HG03060 (cell line): ENCODE results near the gene SUPT3H.
"Not testable (repeated sequence)": the region's sequence is repeated elsewhere in the genome, so short reads cannot be mapped to it uniquely, and the experiment has no call there.

Source experiments
- ATAC-seq: cut with Tn5 transposase; IDR thresholded peaks from one replicate; pipeline ENCODE4 v1.9.1; 2021; ENCODE audit warnings: low read depth, moderate number of reproducible peaks; ENCODE audit not compliant: unreplicated experiment

The SUPT3H gene

DNA sequence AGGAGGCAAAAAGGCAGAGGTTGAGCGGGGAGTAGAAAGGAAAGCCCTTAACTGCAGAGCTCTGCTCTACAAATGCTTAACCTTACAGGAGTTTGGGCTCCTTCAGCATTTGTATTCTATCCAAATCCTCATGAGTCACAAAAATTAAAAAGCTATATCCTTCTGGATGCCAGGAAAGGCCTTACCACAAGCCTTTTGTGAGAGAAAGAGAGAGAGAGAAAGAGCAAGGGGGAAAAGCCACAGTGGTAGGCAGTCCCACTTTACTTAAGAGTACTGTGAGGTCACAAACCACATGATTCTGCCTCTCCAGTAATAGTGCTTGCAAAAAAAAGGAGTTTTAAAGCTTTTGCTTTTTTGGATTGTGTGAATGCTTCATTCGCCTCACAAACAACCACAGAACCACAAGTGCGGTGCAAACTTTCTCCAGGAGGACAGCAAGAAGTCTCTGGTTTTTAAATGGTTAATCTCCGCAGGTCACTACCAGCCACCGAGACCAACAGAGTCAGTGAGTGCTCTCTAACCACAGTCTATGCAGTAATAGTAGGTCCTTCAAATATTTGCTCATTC, 49.7 kb downstream of the SUPT3H start, which contains the start of gene RUNX2:
RUNX2 (plus strand) TSS at position 375 of the 567 bp plus-strand sequence. CDS start 397 bp downstream, outside the sequence.
- no peak for ATAC-seq

DNA sequence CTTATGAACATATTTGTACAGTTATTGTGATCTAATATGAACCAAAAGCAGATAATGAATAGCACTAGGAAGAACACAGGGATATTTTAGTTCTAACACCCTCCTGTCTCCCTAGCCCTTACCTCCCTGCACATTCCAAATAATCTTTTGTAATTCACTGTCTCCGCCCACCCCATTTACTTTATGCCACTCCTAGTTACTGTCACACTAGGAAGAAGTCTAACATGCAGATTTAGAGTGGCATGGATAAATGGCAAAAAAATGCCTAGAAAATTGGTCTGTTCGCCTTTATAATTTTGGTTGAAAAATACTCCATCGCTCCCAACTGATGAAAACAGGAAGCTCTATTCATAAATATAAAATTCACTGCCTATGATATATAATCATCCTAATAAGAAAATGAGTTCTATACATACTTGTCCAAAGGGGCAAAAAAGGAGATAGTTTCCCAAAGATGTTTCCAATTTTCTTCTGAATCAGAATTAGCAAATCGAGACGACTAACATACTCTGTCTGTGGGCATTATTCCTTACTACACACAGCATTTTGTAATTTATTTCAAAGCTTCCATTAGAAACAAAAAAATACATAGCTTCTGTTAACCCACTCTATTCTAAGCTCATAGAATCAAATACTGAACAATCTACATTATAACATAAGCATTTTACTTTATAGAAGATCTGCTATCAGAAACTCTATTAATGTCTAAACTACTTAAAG, 50.9 kb downstream of the SUPT3H start:
- no peak for ATAC-seq

DNA sequence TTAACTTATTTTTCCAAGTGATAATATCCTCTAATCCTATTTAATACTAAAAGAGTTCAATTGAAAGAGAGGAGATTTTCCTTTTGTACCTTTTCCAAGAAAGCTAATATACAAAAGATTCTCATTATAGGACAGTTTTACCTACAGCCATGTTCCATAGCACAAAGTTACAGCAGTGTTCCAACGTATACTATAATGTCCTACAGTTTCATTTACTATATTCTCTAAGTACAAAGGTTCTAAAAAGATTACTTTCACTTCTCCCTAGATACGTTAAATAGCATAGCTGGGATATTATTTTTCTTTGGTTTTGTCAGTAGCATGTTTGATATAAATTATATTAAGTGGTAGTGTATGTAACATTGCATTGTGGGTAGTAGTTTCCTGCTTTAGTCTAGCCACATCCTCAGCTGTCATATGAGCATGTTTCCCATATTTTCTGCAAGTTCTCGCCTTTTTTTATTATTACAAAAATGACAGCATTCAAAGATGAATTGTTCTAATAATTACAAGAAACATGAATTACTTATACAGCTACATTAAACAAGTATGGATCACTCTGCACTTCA, 54.0 kb downstream of the SUPT3H start:
- ATAC-seq, result no peak

DNA sequence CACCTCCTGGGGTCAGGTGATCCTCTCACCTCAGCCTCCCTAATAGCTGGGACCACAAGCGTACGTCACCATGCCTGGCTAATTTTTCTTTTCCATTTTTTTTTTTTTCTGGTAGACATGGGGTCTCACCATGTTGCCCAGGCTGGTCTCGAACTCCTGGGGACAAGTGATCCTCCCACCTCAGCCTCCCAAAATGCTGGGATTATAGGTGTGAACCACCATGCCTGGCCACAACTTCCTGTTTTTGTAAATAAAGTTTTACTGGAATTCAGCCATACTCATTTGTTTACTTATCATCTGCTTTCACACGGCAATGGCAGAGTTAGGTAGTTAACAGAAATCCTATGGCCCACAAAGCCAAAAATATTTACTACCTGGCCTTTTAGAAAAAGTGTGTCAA, 57.4 kb downstream of the SUPT3H start:
- no peak for ATAC-seq

DNA sequence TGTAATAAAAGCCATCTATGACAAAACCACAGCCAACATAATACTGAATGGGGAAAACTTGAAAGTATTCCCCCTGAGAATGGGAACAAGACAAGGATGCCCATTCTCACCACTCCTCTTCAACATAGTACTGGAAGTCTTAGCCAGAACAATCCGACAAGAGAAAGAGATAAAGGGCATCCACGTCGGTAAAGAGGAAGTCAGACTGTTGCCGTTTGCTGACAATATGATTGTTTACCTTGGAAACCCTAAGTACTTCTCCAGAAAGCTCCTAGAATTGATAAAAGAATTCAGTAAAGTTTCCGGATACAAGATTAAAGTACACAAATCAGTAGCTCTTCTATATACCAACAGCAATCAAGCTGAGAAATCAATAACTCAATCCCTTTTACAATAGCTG, 63.6 kb downstream of the SUPT3H start:
- ATAC-seq, result no peak

DNA sequence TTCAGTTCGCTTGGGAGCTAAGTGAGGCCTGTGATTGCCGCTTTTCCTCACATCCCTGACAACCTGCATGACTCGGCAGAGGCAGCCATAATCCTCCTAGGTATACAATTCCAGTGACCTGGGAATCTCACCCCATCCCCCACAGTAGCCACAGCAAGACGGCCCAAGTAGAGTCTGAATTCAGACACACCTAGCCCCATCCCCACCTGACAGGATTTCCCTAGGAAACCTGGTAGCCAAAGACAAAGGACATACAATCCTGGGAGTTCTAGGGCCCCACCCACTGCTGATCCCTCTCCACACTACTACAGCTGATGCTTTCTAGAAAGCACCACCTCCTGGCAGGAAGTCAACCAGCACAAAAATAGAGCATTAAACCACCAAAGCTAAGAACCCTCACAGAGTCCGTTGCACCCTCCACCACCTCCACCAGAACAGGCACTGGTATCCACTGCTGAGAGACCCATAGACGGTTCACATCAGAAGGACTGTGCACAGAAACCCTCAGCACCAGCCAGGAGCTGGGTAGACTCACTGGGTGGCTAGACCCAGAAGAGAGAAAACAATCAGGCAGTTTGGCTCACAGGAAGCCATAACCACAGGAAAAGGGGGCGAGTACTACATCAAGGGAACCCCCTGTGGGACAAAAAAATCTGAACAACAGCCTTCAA, 67.5 kb downstream of the SUPT3H start:
- ATAC-seq, result no peak

DNA sequence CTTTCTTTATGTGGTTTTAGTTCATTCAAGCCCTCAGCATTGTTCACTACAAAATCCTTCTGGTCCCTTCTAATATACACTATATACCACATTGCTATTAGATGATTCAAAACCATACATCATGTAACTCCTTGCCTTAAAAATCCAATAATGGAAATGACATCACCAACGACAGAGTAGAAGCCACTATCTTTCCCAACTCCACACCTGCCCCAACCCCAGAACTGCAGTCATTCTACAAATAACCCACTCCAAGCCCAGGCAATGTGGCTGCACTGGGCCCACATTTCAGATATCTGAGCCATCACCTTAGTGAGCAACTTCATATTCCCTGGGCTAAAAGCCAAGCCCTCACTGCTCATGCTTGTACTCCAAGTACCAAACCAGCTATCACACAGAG, 72.2 kb downstream of the SUPT3H start:
- ATAC-seq, result no peak

DNA sequence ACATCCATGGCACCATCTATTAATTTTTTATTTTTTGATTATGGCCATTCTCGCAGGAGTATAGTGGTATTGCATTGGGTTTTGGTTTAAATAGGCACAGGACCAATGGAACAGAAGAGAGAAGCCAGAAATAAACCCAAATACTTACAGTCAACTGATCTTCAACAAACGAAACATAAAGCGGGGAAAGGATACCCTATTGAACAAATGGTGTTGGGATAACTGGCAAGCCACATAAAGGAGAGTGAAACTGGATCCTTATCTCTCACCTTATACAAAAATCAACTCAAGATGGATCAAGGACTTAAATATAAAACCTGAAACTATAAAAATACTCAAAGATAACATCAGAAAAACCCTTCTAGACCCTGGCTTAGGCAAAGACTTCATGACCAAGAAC, 74.9 kb downstream of the SUPT3H start:
- no peak for ATAC-seq

DNA sequence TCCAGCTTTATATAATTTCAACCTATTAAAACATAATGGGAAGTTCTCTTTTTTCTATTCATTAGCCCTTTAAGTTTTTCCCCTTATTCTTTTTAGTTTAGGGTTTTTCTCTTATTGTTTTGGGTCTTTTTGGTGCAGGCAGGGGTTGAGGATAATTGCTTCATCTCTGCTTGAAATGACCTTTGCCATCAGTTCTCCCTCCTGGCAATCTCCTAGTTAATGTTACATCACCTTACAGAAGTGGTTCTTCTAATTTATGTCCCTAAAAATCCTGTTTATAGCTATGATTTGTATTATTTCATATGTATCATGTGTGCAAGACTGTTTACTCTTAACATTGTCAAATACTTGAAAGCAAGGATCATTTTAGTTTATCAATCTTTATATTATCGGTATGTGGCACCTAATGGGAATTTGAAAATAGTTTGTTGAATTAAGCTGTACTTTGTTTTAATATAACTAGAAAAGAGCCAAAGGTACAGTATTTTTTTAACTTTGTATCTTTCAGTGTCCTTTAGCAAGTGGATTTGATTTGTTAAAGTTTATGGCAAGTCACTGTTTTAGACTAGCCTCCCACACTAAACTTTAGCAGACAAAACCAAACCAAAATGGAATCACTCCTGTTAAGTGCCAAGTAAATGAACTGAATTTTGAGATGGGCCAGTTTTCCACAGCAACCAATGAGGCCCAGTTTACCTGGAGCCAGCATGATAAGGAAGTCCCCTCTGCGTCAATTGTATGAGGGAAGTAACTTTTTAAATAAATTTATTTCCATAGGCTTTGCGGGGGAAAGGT, 76.2 kb downstream of the SUPT3H start:
- ATAC-seq, result no peak

DNA sequence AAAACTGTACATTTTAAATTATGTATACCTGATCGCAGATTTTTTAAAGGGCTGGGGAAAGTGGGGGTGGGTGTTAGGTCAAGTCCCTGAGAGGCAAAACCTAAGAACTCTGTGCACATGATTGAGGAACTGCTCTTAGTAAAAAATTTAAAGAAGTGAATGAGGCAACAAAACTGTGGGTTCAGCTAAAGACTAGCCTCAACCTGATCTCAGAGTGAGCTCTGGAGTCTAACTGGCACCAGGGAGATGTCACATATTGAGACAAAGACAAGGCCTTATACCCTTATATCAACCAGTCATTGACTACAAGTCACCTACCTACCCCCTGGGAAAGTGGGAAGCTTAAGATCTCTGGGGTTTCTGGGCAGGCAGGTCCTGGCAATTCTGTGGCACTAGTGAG, 77.0 kb downstream of the SUPT3H start:
- ATAC-seq, result no peak

DNA sequence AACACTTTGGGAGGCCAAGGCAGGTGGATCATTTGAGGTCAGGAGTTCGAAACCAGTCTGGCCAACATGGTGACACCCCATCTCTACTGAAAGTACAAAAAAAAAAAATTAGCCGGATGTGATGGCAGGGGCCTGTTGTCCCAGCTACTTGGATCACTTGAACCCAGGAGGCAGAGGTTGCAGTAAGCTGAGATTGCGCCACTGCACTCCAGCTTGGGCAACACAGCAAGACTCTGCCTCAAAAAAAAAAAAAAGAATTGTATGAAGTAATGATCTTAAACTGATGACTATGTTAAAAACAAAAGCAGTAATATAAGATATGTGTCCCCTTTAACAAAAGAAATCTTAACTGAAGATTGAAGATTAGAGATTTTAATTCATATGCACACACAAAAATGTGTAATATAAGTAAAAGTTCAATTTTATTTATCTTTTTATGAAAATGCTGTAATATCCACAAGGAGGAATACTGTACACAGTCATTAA, 78.6 kb downstream of the SUPT3H start:
- no peak for ATAC-seq

DNA sequence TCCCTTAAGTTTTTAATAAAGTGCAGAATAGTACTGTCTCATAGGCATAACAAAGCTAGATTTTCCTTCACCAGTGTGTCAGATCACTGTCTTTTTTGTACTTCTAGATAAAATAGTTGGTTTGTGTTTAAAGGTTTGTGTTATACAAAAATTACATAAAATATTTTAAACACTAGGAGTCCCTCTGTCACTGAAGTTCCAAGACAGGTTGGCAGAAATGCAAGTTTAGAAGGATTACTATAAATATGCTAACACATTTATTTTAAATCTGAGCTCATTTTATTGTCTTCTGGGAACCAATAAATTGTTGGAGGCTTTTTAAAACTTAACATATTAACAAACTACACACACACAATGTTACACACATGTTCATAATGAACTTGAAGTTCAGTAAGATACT, 80.4 kb downstream of the SUPT3H start:
- no peak for ATAC-seq

DNA sequence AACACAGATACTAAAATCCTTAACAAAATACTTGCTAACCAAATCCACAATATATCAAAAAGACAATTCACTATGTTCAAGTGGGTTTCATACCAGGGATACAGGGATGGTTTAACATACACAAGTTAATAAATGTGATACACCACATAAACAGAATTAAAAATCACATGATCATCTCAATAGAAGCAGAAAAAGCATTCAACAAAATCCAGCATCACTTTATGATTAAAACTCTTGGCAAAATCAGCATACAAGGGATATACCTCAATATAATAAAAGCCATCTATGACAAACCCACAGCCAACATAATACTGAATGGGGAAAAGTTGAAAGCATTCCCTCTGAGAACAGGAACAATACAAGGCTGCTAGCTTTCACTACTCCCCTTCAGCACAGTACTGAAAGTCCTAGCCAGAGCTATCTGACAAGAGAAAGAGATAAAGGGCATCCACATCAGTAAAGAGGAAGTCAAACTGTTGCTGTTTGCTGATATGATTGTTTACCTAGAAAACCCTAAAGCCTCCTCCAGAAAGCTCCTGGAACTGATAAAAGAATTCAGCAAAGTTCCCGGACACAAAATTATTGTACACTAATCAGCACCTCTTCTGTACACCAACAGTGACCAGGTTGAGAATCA, 83.6 kb downstream of the SUPT3H start:
- not testable (repeated sequence) for ATAC-seq

DNA sequence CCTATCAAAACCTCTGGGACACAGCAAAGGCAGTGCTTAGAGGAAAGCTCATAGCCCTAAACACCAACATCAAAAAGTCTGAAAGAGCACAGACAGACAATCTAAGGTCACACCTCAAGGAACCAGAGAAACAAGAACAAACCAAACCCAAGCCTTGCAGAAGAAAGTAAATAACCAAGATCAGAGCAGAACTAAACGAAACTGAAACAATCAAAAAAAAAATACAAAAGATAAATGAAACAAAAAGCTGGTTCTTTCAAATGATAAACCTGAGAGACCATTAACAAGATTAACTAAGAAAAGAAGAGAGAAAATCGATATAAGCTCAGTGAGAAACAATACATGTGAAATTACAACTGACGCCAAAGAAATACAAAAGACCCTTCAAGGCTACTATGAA, 84.4 kb downstream of the SUPT3H start:
- no peak for ATAC-seq

DNA sequence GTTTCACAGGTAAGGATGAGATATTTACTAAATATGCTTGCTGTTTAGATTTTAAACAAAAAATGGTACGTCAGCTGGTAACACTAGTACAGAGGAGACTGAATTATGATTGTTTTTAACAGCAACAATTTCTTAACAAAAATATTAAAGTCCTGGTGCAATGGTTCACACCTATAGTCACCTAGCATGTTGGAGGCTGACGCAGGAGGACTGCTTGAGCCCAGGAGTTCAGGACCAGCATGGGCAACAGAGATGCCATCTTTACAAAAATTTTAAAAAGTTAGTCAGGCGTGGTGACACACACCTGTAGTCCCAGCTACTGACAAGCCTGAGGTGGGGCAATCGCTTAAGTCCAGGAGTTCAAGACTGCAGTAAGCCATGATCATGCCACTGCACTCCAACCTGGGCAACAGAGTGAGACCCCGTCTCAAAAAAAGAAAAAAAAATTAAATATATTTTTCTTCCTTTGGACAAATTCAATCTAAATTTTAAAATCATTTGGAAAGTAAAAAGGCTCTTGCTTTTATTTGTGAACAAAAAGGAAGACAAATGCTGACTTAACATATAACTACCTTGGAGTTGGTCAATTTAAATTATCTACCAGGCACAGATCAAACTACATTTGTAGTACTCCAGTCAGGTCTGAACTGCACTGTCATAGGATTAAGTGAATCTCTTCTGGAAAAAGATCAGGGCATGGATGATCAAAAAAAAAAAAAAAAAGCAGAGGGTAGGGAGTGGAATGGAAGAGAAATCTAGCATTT, 87.8 kb downstream of the SUPT3H start:
- ATAC-seq, result no peak

DNA sequence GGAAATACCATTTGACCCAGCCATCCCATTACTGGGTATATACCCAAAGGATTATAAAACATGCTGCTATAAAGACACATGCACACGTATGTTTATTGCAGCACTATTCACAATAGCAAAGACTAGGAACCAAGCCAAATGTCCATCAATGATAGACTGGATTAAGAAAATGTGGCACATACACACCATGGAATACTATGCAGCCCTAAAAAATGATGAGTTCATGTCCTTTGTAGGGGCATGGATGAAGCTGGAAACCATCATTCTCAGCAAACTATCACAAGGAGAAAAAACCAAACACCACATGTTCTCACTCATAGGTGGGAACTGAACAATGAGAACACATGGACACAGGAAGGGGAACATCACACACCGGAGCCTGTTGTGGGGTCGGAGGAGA, 91.0 kb downstream of the SUPT3H start:
- not testable (repeated sequence) for ATAC-seq

DNA sequence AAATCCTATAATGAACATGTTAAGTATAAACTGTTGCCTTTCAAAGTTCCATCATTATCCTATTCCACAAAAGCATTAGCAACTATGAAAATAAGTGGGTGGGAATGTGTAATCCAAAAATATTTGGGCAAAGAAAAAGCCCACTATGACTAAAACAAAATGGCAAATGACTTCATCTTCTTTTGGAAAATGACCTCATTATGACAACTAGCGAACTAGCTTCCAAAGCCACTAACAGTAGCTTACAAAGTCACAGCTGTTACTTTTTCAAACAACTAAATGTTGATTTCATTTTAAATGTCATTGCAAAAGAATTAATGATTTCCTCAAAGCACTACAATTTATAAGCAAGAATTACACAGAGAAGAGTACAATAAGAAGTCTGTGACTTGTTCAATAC, 99.4 kb downstream of the SUPT3H start:
- ATAC-seq, result no peak

DNA sequence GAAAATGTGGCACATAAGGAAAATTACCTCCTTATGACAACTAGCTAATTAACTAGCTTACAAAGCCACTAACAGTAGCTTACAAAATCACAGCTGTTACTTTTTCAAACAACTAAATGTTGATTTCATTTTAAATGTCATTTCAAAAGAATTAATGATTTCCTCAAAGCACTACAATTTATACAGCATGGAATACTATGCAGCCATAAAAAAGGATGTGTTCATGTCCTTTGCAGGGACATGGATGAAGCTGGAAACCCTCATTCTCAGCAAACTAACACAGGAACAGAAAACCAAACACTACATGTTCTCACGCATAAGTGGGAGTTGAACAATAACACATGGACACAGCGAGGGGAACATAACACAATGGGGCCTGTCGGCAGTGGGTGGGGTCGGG, 100.0 kb downstream of the SUPT3H start:
- not testable (repeated sequence) for ATAC-seq

DNA sequence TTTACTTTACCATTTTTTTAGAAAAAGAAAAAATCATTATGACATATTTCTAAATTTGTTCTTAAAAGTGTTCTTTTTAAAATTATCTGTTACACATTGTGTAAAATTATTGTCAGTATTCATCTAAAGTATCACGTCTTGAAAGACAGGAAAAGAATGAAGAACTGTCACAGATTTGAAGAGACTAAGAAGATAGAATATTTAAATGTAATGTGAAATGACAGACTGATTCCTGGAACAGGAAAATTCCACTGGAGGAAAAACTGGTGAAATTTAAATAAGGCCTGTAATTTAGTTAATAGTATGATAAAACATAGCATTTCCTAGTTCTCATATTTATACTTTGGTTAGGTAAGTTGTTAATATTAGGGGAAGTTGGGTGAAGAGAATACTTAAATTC, 102.4 kb downstream of the SUPT3H start:
- ATAC-seq, result no peak
